Activated CD4-positive, CD25-positive, alpha-beta regulatory T cell (primary cell): Measurements from ENCODE around the gene AQP3.
"Not testable (repeated sequence)": the region's sequence is repeated elsewhere in the genome, so short reads cannot be mapped to it uniquely, and the experiment has no call there.

Source experiments
- DNase-seq, 4 experiments: peaks; one replicate each; lab custom pipeline; 2025; lab: John Stamatoyannopoulos, UW

AQP3 gene

DNA sequence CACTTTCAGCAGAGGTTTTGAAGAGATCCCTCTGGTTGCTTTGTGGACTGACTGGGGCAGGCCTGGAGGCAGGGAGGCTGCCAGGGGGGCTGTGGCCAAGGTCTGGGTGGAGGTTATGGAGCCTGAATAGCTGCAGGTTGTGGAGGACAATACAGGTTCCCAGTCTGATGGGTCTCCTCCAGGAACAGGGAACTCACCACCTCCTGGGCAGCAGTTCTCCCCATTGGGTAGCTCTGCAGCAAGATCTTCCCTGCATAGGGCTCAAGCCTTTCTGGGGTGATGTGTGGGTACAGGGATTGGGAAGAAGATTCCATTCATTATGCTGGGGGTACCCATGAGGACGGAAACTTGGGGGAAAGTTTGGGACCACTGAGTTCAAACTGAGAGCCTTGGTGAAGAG lies 6.8 kb downstream of the AQP3 start:
- no peak for DNase-seq

DNA sequence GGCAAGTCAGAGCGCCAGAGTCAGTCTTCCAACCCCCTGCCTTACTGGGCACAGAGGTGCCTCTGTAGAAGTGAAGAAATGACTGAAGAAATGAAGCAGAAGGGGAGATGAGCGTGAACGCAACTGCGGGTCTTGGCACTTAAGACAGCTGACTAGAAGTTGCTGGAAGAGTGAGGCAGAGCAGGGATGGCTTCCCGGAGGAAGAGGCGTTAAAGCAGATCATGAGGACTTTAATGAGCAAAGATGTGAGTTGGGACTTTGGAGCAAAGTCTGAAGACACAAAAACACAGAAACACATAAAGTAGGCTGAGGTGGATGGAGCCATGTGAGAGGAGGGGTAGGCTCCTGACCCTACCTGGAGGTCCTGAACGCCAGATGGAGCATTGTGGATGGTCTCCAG lies 7.2 kb downstream of the AQP3 start:
- no peak for DNase-seq

DNA sequence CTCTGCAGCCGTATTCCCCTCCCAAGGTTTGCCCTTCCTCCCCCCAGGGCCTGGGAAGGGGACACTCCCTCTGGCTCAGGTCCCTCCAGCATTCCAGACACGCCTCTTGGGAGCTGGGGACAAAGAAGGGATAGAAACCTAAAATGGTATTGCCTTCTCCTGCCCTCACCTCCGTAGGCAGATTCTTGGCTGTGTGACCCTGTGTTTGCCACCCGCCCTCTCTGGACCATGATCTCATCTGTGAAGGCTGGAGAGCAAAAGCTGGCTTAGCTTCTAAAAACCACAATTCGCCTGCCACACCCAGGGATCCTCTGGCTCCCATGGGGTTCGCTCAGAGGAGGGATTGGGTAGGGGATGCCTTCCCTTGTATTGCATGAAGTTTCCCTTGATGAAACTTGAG lies 7.7 kb downstream of the AQP3 start:
- no peak for DNase-seq

DNA sequence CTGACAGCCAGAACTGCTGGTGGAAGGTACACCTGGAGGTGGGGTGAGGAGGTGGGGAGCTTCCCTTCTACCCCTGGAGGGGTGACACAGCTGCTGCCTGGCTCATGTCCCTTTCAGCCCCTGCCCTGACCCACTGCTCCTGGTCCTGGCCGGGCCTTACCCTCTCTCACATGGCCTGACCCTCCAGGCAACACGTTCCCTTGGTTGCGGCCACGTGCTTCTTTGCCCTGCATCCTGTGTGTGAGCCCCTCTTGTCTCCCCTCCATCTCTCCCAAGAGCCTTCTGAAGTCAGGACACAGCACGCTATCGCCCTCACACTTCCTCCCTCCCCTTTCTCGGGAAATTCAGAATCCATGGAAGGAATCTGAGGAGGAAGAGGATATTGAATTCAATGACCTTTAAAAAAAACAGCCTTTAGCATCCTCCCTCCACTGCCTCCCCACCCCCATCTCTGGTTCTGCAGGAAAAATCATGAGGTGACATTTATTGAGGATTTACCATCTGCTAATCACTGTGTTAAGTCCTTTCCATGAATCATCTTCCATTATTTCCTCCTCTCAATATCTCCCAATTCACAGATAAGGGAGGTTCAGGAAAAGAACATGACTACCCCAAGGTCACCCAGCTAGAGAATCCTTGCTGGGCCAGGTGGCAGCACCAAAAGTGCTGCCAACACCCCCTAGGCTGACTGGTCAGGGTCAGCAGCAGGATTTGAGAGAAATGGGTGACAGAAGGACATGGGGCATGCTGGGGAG lies 8.3 kb downstream of the AQP3 start:
- no peak for DNase-seq

DNA sequence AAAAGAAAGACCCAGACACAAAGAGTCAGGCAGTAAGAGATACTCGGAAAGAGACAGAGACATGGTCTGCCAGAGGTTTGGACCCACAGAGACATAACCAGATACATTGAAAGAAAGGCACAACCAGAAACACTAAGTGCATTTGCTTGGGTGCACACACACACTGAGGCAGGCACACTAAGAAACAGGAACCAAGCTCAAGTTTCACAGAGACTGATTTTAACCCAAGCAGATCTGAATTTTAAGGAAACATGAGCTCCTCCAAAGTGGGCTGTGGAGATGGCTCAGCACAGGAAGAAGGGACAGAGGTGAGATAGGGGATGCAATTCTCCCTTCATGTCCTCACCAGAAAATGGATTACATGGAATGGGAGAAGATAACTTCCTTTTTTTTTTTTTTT lies 9.5 kb downstream of the AQP3 start:
- DNase-seq: no peak

DNA sequence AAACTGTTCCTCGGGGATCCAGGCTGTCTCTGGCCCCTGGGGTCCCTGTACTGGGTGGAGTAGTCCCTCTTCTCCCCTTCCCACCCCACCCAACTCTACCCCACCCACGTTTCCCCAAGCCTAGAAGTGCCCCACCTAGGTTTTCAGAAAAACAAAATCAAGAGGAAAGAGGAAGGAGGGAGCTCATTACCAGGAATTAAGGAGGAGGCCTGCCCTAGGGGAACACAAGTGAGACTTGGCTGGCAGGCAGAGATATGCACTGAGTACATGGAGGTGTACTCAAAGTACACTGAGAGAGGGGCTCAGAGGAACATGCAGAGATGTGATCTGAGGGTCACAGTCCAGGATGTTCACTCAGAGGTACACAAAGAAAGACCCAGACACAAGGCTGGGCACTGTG lies 10.2 kb downstream of the AQP3 start:
- DNase-seq: no peak

DNA sequence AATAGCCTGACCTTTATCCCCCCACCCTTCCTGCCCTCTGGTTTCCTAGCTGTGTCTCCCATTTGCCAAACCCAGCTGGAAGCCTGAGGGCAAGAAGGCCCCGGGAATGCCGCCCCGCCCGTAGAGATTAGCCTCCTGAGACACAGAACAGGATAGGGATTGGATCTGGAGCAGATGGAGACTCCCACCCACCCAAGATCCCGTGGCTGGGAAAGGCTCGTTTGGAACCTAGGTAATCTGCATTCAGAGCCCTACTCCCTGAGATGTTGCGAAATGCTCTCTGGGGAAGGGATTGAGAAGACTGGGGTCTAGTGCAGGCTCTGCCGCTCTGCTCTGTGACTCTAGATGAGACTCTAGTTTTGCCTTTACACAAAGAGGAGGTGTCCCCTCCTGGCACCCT lies 10.9 kb downstream of the AQP3 start:
- DNase-seq: no peak

DNA sequence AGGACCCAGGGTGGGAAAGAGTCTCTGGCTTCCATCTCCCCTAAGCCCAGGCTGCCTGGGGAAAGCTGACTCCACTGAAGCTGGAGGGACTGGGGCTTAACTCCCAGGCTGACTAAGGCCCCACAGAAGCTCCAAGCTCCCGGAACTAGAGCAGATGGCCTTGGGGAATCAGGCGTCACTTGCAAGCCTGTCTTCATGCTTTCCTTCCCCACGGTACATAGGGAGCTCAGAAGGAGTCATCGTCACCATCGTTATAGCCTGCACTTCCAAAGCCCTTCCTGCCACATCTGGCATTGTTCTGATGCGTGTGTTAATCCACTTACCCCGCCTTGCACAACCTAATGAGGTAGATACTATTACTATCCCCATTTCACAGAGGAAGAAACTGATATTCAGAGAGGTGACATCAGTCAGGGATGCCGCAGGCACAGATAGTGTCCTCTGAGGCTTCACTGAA lies 11.5 kb downstream of the AQP3 start:
- DNase-seq: no peak

DNA sequence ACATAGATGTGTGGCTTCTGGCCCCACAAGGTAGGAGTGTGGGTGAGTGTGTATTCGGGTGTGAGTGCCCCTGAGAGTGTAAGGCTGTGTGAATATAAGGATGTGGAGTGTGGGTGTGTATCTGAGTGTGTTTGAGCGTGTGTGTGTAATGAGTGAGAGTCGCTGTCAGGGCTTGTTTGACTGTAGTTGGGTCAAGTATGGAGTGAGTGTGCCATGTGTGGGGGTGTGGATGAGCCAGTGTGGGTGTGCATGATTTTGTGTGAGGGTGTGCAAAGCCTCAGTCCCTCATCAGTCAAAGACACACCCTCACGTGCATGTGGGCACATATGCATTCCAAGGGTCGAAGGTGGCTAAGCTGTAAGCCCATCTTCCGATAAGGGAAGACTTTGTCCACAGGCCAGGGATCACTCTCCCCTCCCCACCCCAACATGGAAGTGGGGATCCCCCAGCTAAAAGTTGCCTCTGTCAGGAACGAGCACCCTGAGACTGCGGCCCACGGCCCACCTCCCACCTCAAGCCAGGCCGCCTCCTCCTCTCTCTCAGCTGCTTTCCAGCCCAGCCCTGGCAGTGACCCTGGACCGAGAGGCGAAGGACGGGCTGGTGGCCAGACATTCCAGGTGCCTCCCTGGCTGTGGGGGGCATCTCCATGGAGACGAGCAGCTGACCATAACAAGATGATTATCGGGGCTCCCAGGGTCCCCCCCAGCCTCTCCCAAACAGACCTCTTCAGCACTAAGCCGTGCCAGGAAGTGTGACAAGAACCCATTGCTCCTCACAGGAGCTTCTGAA lies 12.9 kb downstream of the AQP3 start:
- no peak for DNase-seq

DNA sequence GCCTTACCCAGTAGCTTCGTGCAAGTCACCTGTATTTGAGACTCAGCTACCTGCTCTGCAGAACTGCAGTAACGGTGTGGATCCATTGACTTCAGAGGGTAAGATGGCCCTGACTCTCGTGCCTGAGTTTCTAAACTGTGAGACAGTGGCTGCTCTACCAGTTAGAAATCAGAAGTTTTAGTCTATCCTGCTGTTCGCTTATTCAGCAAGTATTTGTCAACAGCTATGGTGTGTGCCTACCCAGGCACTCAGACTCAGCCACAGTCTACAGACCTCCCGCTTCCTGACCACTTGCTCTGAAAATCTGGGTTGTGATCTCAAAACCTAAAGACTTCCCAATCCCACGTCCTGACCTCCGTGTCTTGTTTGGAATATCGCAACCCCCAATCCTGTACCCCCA lies 13.5 kb downstream of the AQP3 start:
- DNase-seq: no peak

DNA sequence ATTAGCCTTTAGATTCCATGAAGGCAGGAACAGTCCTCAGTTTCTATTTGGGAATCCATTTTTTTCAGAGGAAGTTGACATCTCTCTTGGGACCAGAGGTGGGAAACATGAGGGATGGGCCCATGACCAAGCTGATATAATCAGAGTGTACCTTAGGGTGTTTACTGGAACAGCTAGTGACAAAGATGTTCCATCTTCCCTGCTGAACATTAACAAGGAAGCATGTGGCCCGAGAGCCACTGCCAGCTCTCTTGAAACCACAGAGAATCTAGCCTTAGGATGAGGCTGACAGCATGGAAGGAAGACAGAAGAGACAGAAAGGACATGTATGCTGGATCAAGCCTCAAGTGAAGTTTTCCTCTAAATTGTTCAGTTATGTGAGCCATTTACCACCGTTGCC lies 16.0 kb downstream of the AQP3 start:
- no peak for DNase-seq

DNA sequence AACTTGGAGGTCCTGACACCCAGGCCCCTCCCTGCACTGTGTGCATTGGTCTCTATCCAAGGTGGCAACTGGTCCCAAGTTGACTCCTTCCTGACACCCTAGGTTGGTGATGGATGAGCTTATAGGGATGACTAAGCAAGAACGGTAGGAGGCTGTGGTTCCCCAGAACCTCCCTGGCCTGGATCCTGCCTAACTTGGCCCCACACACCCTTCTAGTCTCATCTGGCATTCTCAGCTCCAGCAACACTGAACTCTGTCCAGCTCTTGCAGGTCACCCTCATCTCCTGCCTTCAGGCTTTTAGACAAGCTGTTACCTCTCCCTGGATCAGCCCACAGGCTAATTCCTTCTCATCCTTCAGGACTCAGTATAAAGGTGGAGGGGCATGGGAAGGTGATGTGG lies 16.5 kb downstream of the AQP3 start:
- DNase-seq: no peak

DNA sequence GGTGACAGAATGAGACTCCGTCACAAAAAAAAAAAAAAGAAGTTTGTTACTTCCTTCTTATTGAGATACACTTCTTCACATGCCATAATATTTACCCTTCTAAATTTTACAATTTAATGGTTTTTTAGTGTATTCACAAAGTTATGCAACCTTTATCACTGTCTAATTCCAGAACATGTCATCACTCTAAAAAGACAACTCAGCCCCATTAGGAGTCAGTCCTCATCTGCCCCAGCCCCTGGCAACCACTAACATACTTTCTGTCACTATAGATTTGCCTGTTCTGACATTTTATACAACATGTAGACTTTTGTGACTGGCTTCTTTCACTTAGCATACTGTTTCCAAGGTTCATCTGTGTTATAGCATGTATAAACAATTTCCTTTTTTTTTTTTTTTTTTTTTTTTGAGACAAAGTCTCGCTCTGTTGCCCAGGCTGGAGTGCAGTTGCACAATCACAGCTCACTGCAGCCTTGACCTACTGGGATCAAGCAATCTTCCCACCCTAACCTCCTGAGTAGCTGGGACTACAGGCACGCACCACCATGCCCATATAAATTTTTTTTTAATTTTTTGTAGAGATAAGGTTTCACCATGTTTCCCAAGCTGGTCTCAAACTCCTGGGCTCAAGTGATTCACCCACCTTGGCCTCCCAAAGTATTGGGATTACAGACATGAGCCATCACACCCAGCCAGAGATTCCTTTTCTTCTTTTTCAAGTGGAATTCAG lies 18.0 kb downstream of the AQP3 start:
- no peak for DNase-seq

DNA sequence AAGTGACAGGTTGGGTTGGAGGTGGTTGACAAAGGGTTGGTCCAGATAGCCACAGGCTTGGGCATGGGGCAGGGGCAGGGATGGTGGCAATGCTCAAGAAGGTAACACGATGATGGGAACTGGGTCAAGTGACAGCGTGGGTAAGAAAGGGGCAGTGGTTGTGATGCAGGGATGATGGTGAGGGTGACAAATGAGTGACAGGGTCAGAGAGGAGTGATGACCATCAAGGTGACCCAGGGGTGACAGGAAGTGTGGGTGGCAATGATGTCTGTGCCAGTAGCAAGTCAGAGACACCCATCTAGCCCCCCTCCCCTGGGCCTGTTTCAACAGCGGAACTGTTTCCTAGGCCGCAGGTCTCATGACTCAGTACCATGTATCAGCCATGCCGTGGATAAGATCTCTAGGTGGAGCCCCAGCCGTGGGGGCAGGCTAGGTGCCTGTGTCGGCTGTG lies 20.5 kb downstream of the AQP3 start:
- DNase-seq: no peak

DNA sequence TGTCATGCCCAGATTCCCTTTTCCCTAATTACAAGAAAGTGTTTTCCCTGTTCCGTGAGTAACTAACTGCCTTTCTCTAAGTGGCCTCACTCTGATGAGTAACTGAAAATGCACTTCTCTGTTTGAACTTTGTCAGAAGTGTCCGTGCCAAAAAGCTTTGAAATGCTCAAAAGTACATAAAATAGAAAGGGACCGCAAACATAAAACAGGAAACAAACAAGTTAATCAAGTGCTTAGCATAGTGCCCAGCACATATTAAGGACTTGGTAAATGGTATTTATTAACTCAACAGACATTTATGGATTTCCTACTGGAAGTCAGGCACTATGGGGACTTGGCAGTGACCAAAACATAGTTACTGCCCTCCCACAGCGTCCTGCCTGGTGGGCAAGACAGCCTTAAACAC lies 22.3 kb downstream of the AQP3 start:
- DNase-seq: no peak

DNA sequence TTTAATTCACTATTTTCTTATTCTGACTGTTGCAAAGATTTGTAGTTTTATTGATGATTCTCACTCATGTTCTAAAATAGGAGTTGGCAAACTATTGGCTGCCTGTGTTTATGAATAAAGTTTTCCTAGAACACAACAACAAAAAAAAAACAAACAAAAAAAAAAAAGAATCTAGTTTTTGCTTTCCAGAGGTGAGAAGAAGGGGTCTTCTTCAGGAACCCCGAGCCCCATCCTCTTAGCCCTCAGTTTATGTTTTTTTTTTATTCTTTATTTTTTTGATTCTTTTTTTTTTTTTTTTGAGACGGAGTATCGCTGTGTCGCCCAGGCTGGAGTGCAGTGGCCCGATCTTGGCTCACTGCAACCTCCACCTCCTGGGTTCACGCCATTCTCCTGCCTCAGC lies 22.9 kb downstream of the AQP3 start:
- DNase-seq: not testable (repeated sequence)

DNA sequence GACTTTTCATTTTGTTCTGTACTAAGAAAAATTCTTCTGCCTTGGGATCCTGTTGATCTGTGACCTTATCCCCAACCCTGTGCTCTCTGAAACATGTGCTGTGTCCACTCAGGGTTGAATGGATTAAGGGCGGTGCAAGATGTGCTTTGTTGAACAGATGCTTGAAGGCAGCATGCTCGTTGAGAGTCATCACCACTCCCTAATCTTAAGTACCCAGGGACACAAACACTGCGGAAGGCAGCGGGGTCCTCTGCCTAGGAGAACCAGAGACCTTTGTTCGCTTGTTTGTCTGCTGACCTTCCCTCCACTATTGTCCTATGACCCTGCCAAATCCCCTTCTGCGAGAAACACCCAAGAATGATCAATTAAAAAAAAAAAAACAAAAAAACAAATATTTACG lies 23.4 kb downstream of the AQP3 start:
- not testable (repeated sequence) for DNase-seq

DNA sequence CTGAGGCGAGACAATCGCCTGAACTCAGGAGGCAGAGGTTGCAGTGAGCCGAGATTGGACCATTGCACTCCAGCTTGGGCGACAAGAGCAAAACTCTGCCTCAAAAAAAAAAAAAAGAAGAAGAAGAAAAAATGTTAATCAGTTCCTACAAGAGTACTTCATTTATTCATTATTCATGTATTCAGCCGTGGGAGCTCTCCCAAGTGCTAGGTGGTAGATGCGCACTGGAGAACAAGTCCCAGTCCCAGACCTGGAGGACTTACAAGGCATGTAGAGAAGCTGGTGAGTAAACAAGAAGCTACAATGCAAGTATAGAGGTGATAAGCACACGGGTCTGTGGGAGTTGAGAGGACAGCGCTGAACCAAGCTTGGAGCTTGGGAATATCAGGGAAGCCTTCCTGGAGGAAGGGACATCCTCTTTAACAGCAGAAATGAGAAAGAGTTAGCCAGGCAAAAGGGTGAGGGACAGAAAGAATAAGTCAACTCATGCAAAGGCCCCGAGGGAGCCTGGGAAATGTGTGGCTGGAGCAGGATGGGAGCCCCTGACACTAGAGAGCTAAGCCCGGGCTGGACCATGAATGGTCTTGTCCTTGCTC lies 27.6 kb downstream of the AQP3 start:
- DNase-seq: no peak

DNA sequence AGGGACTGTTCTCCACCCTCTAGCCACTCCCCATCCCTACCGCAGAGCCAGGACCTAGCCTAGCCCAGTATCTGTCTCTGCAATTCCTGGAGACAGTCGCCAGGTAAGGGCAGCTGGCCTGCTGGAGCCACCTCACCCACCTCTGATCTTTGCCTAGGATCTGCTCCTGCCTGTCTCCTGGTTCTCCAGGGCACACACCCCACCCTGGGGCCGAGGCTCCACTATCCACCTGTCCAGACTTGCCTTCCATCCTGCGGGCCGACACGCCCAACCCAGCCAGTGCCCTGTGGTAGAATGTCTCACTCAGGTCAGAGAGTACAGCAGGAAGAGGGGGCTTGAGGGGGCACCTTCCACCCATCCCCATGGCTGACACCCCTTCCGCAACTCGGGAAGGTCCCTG lies 29.3 kb downstream of the AQP3 start:
- no peak for DNase-seq

DNA sequence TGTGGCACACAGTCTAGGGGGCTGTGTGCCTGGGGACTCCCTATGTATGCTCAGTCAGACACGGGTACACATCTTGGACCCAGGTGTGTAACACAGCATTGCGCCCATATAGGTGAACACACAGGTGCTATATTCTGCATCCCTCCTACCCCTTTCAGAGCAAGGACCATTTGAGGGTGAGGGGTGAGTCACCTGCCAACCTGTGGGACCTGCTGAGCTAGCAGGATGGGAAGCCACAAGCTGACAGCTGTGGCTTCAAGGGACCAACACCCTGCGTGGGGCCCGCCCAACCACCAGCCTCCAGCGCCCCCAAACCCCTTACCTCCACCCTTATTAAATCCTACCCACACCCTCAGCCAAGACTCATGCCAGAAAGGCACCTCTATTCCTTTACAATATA lies 30.4 kb downstream of the AQP3 start:
- DNase-seq: no peak

DNA sequence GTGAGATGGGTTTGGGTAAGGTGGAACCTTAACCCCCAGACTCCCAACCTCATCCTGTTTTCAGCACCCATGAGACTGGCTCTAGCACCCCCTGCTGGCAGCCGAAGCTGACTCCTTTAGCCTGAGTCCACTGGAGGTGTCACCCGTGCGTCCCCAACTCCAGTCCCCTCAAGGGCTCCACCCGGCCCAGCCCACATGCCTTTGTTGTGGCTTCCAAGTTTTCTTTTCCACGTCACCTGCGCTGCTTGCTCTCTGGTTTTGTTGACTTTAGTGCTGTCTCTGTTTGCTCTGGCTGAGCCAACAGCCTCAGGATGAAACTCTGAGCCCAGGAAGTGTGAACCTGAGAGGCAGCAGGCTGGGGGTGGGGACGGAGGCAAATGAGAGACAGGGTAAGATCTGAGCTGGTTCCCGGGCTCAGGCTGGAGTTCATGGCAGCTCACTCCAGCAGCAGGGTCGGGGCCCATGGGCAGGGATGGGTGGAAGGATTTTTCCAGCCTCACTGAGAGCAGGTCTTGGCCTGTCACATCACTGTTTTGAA lies 31.8 kb downstream of the AQP3 start:
- DNase-seq: peak; percentile 59 to 74 (median 71)

DNA sequence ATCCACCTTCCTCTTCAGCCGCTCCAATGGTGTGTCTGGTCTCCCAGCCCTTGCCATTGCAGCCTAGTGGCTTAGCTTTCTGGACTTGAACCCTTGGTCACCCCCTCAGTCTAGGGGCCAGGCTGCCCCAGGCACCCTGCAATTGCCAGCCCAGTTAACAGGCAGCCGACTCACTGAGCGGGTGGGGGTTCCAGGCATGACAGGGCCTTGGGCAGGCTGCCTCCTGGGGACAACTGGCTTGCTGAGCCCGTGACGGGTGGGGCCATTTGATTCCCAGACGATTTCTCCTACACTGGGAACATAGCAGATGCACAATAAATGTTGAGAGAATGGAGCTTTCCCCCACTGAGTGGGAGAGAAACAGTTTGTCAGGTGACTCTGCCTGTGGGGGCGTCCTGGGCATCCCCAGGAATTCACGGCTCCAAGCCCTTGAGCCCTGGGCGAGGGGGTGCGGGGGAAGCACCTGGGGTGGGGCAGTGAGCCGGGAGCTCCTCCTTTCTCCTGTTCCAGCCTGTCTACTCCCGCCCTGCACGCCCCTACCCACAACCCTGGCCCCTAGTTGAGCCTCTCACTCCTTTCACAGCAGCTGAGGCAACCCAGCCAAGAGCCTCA lies 32.4 kb downstream of the AQP3 start:
- no peak for DNase-seq
